GM23338 (cell line): ENCODE data around the gene LIN7A. TPM values are rescaled to one million over a fixed set of nuclear protein-coding genes. Genes with fewer than 3 reads are reported as not detected.

Source experiments
- ATAC-seq: fragments of 200-7000 bp; cut with Tn5 transposase; 3 replicates; pipeline ENCODE4 v1.9.1; 2020
- DNase-seq: peaks from one replicate; pipeline ENCODE4 v3.0.0-alpha.2; 2015; ENCODE audit warnings: low spot score
- H2AFZ ChIP-seq: fragments of 200-600 bp; sonication (generic); 2 replicates; pipeline ENCODE4 v1.8.0; 2016; ENCODE audit warnings: antibody characterized with exemption, mild to moderate bottlenecking, moderate library complexity
- H3F3A ChIP-seq: fragments of 200-600 bp; sonication (generic); replicated peaks from 2 replicates; pipeline ENCODE4 v1.8.0; 2017; ENCODE audit warnings: antibody characterized with exemption, mixed run types, low read depth
- H3K27ac ChIP-seq: fragments of 200-600 bp; sonication (generic); 2 replicates; pipeline ENCODE4 v1.6.1; 2016; ENCODE audit warnings: low read depth
- H3K27me3 ChIP-seq: fragments of 200-600 bp; sonication (generic); 2 replicates; pipeline ENCODE4 v1.8.0; 2016; ENCODE audit warnings: mild to moderate bottlenecking, mixed run types, moderate library complexity; ENCODE audit not compliant: insufficient read depth
- H3K36me3 ChIP-seq: fragments of 200-600 bp; sonication (generic); 2 replicates; pipeline ENCODE4 v1.8.0; 2016; ENCODE audit warnings: mild to moderate bottlenecking; ENCODE audit not compliant: insufficient read depth
- H3K4me1 ChIP-seq: fragments of 200-600 bp; sonication (generic); 2 replicates; pipeline ENCODE4 v1.8.0; 2016; ENCODE audit warnings: mild to moderate bottlenecking, moderate library complexity; ENCODE audit not compliant: insufficient read depth
- H3K4me2 ChIP-seq: fragments of 200-600 bp; sonication (generic); 2 replicates; pipeline ENCODE4 v1.7.1; 2017; ENCODE audit warnings: mixed run types
- H3K4me3 ChIP-seq: fragments of 200-600 bp; sonication (generic); 2 replicates; pipeline ENCODE4 v1.6.1; 2016; ENCODE audit warnings: mixed run types
- H3K79me2 ChIP-seq: fragments of 200-600 bp; sonication (generic); replicated peaks from 2 replicates; pipeline ENCODE4 v1.8.0; 2017; ENCODE audit warnings: mild to moderate bottlenecking; ENCODE audit not compliant: insufficient read depth
- H3K9me2 ChIP-seq: fragments of 200-600 bp; sonication (generic); 2 replicates; pipeline ENCODE4 v1.8.0; 2017; ENCODE audit not compliant: insufficient read depth
- H4K20me1 ChIP-seq: fragments of 200-600 bp; sonication (generic); replicated peaks from 2 replicates; pipeline ENCODE4 v1.8.0; 2017; ENCODE audit warnings: mild to moderate bottlenecking; ENCODE audit not compliant: insufficient read depth
- H3K27ac Mint-ChIP-seq: 2 replicates; pipeline ENCODE4 v1.8.0; 2020; ENCODE audit warnings: inconsistent platforms, mild to moderate bottlenecking, moderate library complexity, mixed read lengths
- H3K27me3 Mint-ChIP-seq: 3 replicates; pipeline ENCODE4 v1.8.0; 2022; ENCODE audit warnings: low read depth, mild to moderate bottlenecking, moderate library complexity, mixed read lengths, inconsistent platforms; ENCODE audit not compliant: insufficient read depth, poor library complexity
- H3K36me3 Mint-ChIP-seq: 3 replicates; pipeline ENCODE4 v1.8.0; 2021; ENCODE audit warnings: low read depth, mild to moderate bottlenecking, inconsistent platforms, moderate library complexity, mixed read lengths
- H3K4me1 Mint-ChIP-seq: 3 replicates; pipeline ENCODE4 v1.8.0; 2020; ENCODE audit warnings: mild to moderate bottlenecking, inconsistent platforms, mixed read lengths
- H3K4me3 Mint-ChIP-seq: 3 replicates; pipeline ENCODE4 v1.8.0; 2021; ENCODE audit warnings: moderate library complexity, mild to moderate bottlenecking, inconsistent platforms, mixed read lengths
- H3K9me3 Mint-ChIP-seq: 3 replicates; pipeline ENCODE4 v1.8.0; 2020; ENCODE audit warnings: moderate library complexity, mild to moderate bottlenecking, inconsistent platforms, mixed read lengths
- EZH2 ChIP-seq: fragments of 200-600 bp; sonication (generic); IDR thresholded peaks from one replicate; pipeline ENCODE4 v1.8.0; 2017; ENCODE audit warnings: antibody characterized with exemption, mild to moderate bottlenecking, low read depth; ENCODE audit not compliant: unreplicated experiment
- EZH2phosphoT487 ChIP-seq: fragments of 200-600 bp; sonication (generic); IDR thresholded peaks from one replicate; pipeline ENCODE4 v1.8.1; 2018; ENCODE audit warnings: antibody characterized with exemption; ENCODE audit not compliant: unreplicated experiment
- NANOG ChIP-seq: IDR thresholded peaks from 2 replicates; pipeline ENCODE4 v1.6.1; 2016; ENCODE audit warnings: antibody characterized with exemption, borderline replicate concordance
- POLR2AphosphoS5 ChIP-seq: IDR thresholded peaks from 2 replicates; pipeline ENCODE4 v1.6.1; 2016; ENCODE audit warnings: antibody characterized with exemption, low read depth
- STAT1 ChIP-seq: IDR thresholded peaks from one replicate; pipeline ENCODE4 v1.6.1; 2016; ENCODE audit warnings: antibody characterized with exemption; ENCODE audit not compliant: unreplicated experiment
- ZNF462 ChIP-seq: fragments of 250-450 bp; sonication (Bioruptor Pico); IDR thresholded peaks from 2 replicates; pipeline ENCODE4 v1.5.0; 2020; ENCODE audit warnings: mild to moderate bottlenecking, moderate library complexity
- polyA plus RNA-seq: library from polyadenylated mRNA; unstranded; fragments of >200 nt; fragmentation: Nextera tagmentation; extraction: Ambion mirVana; gene quantifications from 2 replicates; pipeline ENCODE4 v1.2.1, GENCODE V29; 2016
- total RNA-seq: library from RNA; depleted of rRNA; stranded (reverse); fragments of >200 nt; shearing (Covaris generic); gene quantifications from 2 replicates; pipeline ENCODE4 v1.2.3, GENCODE V29; 2014
- TF ChIP-seq, protein P1 (sequence below), 2 experiments: fragments of 200-600 bp in 1 of 2; sonication (generic) in 1 of 2; conservative IDR thresholded peaks; 2 replicates each; pipeline versions ENCODE4 v1.5.1 to v1.6.1; 2016 to 2017; ENCODE audit warnings: antibody characterized with exemption in 2 of 2, low read depth in 2 of 2, mild to moderate bottlenecking in 2 of 2, moderate library complexity in 1 of 2

LIN7A gene
- total and polyA plus RNA-seq, 2 experiments from 2014 or later = 5.7 to 6.5 TPM

GRCh38 chr12:80936353-80936641 is 1.4 kb downstream of the LIN7A start:
- peak overlapping the region; percentile 96 for H3K4me3 Mint-ChIP-seq
- H3K27ac Mint-ChIP-seq = peak overlapping the region; percentile 46
- H3K79me2 ChIP-seq = no peaks in the 10 kb centered on the region
- H3K4me2 ChIP-seq = peak overlapping the region; percentile 91
- no peak overlapping the region for H3K27ac ChIP-seq
- peak overlapping the region; percentile 94 for H2AFZ ChIP-seq
- ATAC-seq = peak; percentile 69
- peaks cover 19% of the 10 kb centered on the region for H3K4me1 ChIP-seq
- no peaks in the 10 kb centered on the region for H3K36me3 Mint-ChIP-seq
- peak; percentile 74 for DNase-seq
- peaks cover 9% of the 10 kb centered on the region for H3K27me3 Mint-ChIP-seq
- H4K20me1 ChIP-seq = no peaks in the 10 kb centered on the region
- H3K36me3 ChIP-seq = no peaks in the 10 kb centered on the region
- H3K9me2 ChIP-seq = no peaks in the 10 kb centered on the region
- H3K9me3 Mint-ChIP-seq = no peaks in the 10 kb centered on the region; the same call in 2 of the 3 replicates
- no peaks in the 10 kb centered on the region for H3F3A ChIP-seq
- TF ChIP-seq EZH2 (no peak), STAT1 (no peak), ZNF462 (no peak), NANOG (no peak), POLR2AphosphoS5 (no peak), EZH2phosphoT487 (no peak)
- TF ChIP-seq, protein P1, sequence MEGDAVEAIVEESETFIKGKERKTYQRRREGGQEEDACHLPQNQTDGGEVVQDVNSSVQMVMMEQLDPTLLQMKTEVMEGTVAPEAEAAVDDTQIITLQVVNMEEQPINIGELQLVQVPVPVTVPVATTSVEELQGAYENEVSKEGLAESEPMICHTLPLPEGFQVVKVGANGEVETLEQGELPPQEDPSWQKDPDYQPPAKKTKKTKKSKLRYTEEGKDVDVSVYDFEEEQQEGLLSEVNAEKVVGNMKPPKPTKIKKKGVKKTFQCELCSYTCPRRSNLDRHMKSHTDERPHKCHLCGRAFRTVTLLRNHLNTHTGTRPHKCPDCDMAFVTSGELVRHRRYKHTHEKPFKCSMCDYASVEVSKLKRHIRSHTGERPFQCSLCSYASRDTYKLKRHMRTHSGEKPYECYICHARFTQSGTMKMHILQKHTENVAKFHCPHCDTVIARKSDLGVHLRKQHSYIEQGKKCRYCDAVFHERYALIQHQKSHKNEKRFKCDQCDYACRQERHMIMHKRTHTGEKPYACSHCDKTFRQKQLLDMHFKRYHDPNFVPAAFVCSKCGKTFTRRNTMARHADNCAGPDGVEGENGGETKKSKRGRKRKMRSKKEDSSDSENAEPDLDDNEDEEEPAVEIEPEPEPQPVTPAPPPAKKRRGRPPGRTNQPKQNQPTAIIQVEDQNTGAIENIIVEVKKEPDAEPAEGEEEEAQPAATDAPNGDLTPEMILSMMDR (conservative IDR thresholded peaks at IDR 0.05; ENCODE audit: low read depth in 2 of 2) = 0 out of 4 replicates have a peak, but pooled peaks of 1 of the 2 experiments have one; percentile 3
- H3K27me3 ChIP-seq = peaks cover 26% of the 10 kb centered on the region
- H3K4me1 Mint-ChIP-seq = peaks cover 47% of the 10 kb centered on the region
- peak overlapping the region; percentile 75 for H3K4me3 ChIP-seq
